HG02623 (cell line): ENCODE data around the gene UBALD2.
"Not testable (repeated sequence)": the region's sequence is repeated elsewhere in the genome, so short reads cannot be mapped to it uniquely, and the experiment has no call there.

Experiments used
- ATAC-seq: cut with Tn5 transposase; IDR thresholded peaks from one replicate; pipeline ENCODE4 v1.9.1; 2021; ENCODE audit warnings: moderate library complexity; ENCODE audit not compliant: unreplicated experiment

Gene UBALD2

GRCh38 chr17:76264755-76265623 is at the start of gene UBALD2:
TSS of gene UBALD2 (plus strand) at chr17:76265348. CDS start at chr17:76265506, 158 bp downstream.
- peak; percentile 78 for ATAC-seq

GRCh38 chr17:76217081-76217480 is 48.1 kb upstream of the UBALD2 start:
- no peak for ATAC-seq

- no peak for ATAC-seq
Observed at GRCh38 chr17:76219670-76220383, 45.3 kb upstream of the UBALD2 start.

- ATAC-seq = no peak
Observed at GRCh38 chr17:76223802-76224201, 41.3 kb upstream of the UBALD2 start.

GRCh38 chr17:76225373-76226086 is 39.6 kb upstream of the UBALD2 start:
- not testable (repeated sequence) for ATAC-seq

GRCh38 chr17:76226749-76227148 is 38.4 kb upstream of the UBALD2 start:
- not testable (repeated sequence) for ATAC-seq

- ATAC-seq = no peak
Observed at GRCh38 chr17:76232342-76232741, 32.8 kb upstream of the UBALD2 start.

- no peak for ATAC-seq
Observed at GRCh38 chr17:76233588-76234353, 31.4 kb upstream of the UBALD2 start.

- no peak for ATAC-seq
Observed at GRCh38 chr17:76234354-76234679, 30.8 kb upstream of the UBALD2 start.

- no peak for ATAC-seq
Observed at GRCh38 chr17:76235883-76236282, 29.3 kb upstream of the UBALD2 start.

- ATAC-seq = no peak
Observed at GRCh38 chr17:76236603-76237002, 28.5 kb upstream of the UBALD2 start.

GRCh38 chr17:76237859-76238313 is 27.3 kb upstream of the UBALD2 start:
- no peak for ATAC-seq

- no peak for ATAC-seq
Observed at GRCh38 chr17:76238847-76239537, 26.2 kb upstream of the UBALD2 start.

- no peak for ATAC-seq
Observed at GRCh38 chr17:76239538-76240274, 25.4 kb upstream of the UBALD2 start.

GRCh38 chr17:76240461-76241203 is 24.5 kb upstream of the UBALD2 start, which contains the start of gene RNF157:
TSS of gene RNF157 (minus strand) at chr17:76240493. CDS start at chr17:76240240, 253 bp downstream.
- peak; percentile 83 for ATAC-seq

GRCh38 chr17:76241204-76241538 is 24.0 kb upstream of the UBALD2 start:
- ATAC-seq = no peak

GRCh38 chr17:76241691-76242255 is 23.4 kb upstream of the UBALD2 start:
- ATAC-seq = no peak
